CD4-positive, alpha-beta T cell (primary cell): ENCODE measurements around the gene KCNQ1OT1. TPM values are rescaled to one million over a fixed set of nuclear protein-coding genes. Genes with fewer than 3 reads are reported as not detected.

Source experiments
- ATAC-seq: fragments of 200-7000 bp; cut with Tn5 transposase; one replicate; pipeline ENCODE4 v1.10.0; 2022; ENCODE audit warnings: mild to moderate bottlenecking; ENCODE audit not compliant: poor library complexity
- CTCF ChIA-PET: fragments of 350-600 bp; sonication (Branson Sonifier 250); formaldehyde crosslinking; loops from one replicate; lab custom pipeline; 2021; ENCODE audit warnings: antibody characterized with exemption, inconsistent platforms; lab: Charles Lee
- POLR2A ChIA-PET: fragments of 350-600 bp; sonication (Branson Sonifier 250); formaldehyde crosslinking; loops from one replicate; lab custom pipeline; 2021; ENCODE audit warnings: antibody characterized with exemption, inconsistent platforms; lab: Charles Lee
- DNase-seq, 14 experiments: peaks; one replicate each; pipeline ENCODE4 v3.0.0-alpha.2; 2013 to 2020; ENCODE audit warnings: mixed read lengths in 2 of 14
- H3K27ac ChIP-seq, 2 donors: one replicate each; pipeline versions ENCODE4 v1.5.1 to v1.7.0; 2013; ENCODE audit warnings: low read length in 2 of 2, low read depth in 1 of 2, mild to moderate bottlenecking in 1 of 2
- H3K27me3 ChIP-seq, 2 experiments: 1 replicate in 1 of 2; 2 replicates in 1 of 2; pipeline versions ENCODE4 v1.6.1 to v1.7.0; 2013; ENCODE audit warnings: low read length in 2 of 2, control low read depth in 1 of 2, mild to moderate bottlenecking in 1 of 2, moderate library complexity in 1 of 2; ENCODE audit not compliant: insufficient read depth in 2 of 2, control insufficient read depth in 1 of 2
- H3K36me3 ChIP-seq: one replicate; pipeline ENCODE4 v1.6.1; 2013; ENCODE audit warnings: low read length, control low read depth; ENCODE audit not compliant: insufficient read depth
- H3K4me1 ChIP-seq: one replicate; pipeline ENCODE4 v1.6.1; 2013; ENCODE audit warnings: low read length, control low read depth; ENCODE audit not compliant: insufficient read depth
- H3K4me3 ChIP-seq: one replicate; pipeline ENCODE4 v1.5.1; 2013; ENCODE audit warnings: mild to moderate bottlenecking, low read length, moderate library complexity
- H3K9me3 ChIP-seq, 2 experiments: 1 replicate in 1 of 2; 2 replicates in 1 of 2; pipeline versions ENCODE4 v1.6.1 to v1.7.0; 2013; ENCODE audit warnings: low read length in 2 of 2, mild to moderate bottlenecking in 2 of 2, control low read depth in 1 of 2, moderate library complexity in 1 of 2; ENCODE audit not compliant: control insufficient read depth in 1 of 2, insufficient read depth in 1 of 2
- H3K27ac Mint-ChIP-seq: one replicate; pipeline ENCODE4 v1.8.0; 2020; ENCODE audit warnings: mixed read lengths
- H3K27me3 Mint-ChIP-seq: one replicate; pipeline ENCODE4 v1.8.0; 2021; ENCODE audit warnings: mixed read lengths
- H3K36me3 Mint-ChIP-seq: one replicate; pipeline ENCODE4 v1.8.0; 2021; ENCODE audit warnings: low read depth, mixed read lengths
- H3K4me1 Mint-ChIP-seq: one replicate; pipeline ENCODE4 v1.8.0; 2021; ENCODE audit warnings: low read depth, mixed read lengths
- H3K4me3 Mint-ChIP-seq: one replicate; pipeline ENCODE4 v1.8.0; 2020; ENCODE audit warnings: mild to moderate bottlenecking, mixed read lengths
- H3K9me3 Mint-ChIP-seq: one replicate; pipeline ENCODE4 v1.8.0; 2020; ENCODE audit warnings: mixed read lengths
- intact Hi-C, 2 experiments: fragments of 100-400 bp; cut with DNase I in 1 of 2; cut with micrococcal nuclease in 1 of 2; formaldehyde crosslinking; loops; one replicate each; pipeline versions ENCODE4 v1.15.1 to v1.9.0; 2023 to 2025; cut with DNase I, micrococcal nuclease
- total RNA-seq, 174 experiments: library from RNA in 2 of 174; stranded (reverse) in 2 of 174; gene quantifications; one replicate each; pipeline ENCODE4 v1.2.3 and lab custom pipeline; 2021 to 2026
- TF ChIP-seq, protein P1 (sequence below): fragments of 200-600 bp; IDR thresholded peaks from one replicate; pipeline ENCODE4 v1.8.0; 2022; ENCODE audit warnings: antibody characterized with exemption, mild to moderate bottlenecking

The KCNQ1OT1 gene
- total RNA-seq, 2 experiments from 2014 or later, result 0.17 to 0.22 TPM

- Mint-ChIP-seq H3K9me3 (no peaks in the 10 kb centered on the region), H3K27ac (no peak overlapping the region), H3K27me3 (no peaks in the 10 kb centered on the region), H3K4me1 (no peaks in the 10 kb centered on the region), H3K36me3 (peaks cover 5% of the 10 kb centered on the region), H3K4me3 (no peak overlapping the region)
- ChIA-PET CTCF (no interaction called here), POLR2A (no interaction called here)
- ATAC-seq (no peak), DNase-seq (peak in 1 of 14 experiments; percentile 19)
- Histone ChIP-seq H3K36me3 (peaks cover 8% of the 10 kb centered on the region), H3K4me3 (no peak overlapping the region), H3K27ac (no peak overlapping the region), H3K9me3 (no peaks in the 10 kb centered on the region), H3K4me1 (no peaks in the 10 kb centered on the region), H3K27me3 (no peaks in the 10 kb centered on the region)
- TF ChIP-seq, protein P1, sequence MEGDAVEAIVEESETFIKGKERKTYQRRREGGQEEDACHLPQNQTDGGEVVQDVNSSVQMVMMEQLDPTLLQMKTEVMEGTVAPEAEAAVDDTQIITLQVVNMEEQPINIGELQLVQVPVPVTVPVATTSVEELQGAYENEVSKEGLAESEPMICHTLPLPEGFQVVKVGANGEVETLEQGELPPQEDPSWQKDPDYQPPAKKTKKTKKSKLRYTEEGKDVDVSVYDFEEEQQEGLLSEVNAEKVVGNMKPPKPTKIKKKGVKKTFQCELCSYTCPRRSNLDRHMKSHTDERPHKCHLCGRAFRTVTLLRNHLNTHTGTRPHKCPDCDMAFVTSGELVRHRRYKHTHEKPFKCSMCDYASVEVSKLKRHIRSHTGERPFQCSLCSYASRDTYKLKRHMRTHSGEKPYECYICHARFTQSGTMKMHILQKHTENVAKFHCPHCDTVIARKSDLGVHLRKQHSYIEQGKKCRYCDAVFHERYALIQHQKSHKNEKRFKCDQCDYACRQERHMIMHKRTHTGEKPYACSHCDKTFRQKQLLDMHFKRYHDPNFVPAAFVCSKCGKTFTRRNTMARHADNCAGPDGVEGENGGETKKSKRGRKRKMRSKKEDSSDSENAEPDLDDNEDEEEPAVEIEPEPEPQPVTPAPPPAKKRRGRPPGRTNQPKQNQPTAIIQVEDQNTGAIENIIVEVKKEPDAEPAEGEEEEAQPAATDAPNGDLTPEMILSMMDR, result no peak
- intact Hi-C loops, result no loop called here
Observed at GRCh38 chr11:2581151-2581930, 118.5 kb downstream of the KCNQ1OT1 start.

DNA sequence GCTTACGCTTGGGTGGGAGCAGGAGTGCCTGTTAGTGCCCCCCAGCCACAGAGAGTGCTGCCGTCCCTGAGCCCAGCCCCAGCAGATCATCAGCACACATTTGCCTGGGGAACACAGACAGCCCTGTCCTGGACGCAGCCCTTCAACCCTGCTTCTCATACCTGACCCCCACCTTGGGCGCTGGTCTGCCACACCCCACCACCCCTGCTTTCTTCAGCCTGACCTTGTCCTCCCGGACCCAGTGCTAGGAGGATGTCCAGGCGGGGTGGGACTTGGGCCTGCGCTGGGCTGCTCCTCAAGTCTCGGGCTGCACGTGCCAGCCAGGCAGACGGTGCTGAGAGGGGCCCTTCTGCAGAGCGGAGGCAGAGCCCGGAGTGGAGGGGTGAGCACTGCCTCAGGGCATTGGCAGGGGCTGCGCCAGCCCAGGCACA, 119.2 kb downstream of the KCNQ1OT1 start:
- intact Hi-C loops, result no loop called here
- ChIA-PET CTCF (no interaction called here), POLR2A (no interaction called here)

DNA sequence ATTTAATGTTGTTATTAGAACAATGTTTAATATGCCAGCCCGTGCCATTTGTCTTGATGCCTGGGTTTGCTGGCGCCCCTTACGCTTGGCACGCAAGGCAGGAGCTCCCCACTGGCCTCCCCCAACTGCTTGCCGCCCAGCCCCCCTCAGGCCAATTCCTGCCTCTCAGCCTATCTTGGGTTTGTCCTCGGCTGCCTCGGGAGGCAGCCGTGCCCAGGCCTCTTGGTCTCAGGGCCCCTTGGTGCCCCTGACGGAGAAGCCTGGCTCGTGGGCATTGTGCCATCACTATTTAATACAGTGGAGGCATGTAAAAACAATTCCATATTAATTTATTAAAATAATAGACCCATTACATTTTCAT, 119.8 kb downstream of the KCNQ1OT1 start:
- no peaks in the 10 kb centered on the region for H3K4me1 ChIP-seq
- Mint-ChIP-seq H3K4me3 (no peak overlapping the region), H3K36me3 (peaks cover 5% of the 10 kb centered on the region), H3K4me1 (no peaks in the 10 kb centered on the region), H3K9me3 (no peaks in the 10 kb centered on the region), H3K27me3 (no peaks in the 10 kb centered on the region), H3K27ac (no peak overlapping the region)
- ChIA-PET POLR2A (no interaction called here), CTCF (no interaction called here)
- no peak for ATAC-seq
- intact Hi-C loops, result no loop called here
- H3K4me3 ChIP-seq, result no peak overlapping the region
- H3K27ac ChIP-seq, result no peak overlapping the region
- DNase-seq, result no peak
- H3K36me3 ChIP-seq, result no peaks in the 10 kb centered on the region
- TF ChIP-seq, protein P1, result no peak
- H3K27me3 ChIP-seq, result no peaks in the 10 kb centered on the region
- H3K9me3 ChIP-seq, result no peaks in the 10 kb centered on the region

More for the DNA sequence above, 119.2 kb downstream of the KCNQ1OT1 start:
- H3K9me3 Mint-ChIP-seq, result no peaks in the 10 kb centered on the region
- H3K27me3 ChIP-seq, result no peaks in the 10 kb centered on the region
- no peaks in the 10 kb centered on the region for H3K4me1 ChIP-seq
- TF ChIP-seq, protein P1, result no peak
- H3K4me3 Mint-ChIP-seq, result no peak overlapping the region
- H3K27ac ChIP-seq, result no peak overlapping the region
- H3K4me3 ChIP-seq, result no peak overlapping the region
- DNase-seq (peak in 1 of 14 experiments; percentile 26), ATAC-seq (no peak)
- H3K36me3 Mint-ChIP-seq, result peaks cover 5% of the 10 kb centered on the region
- H3K4me1 Mint-ChIP-seq, result no peaks in the 10 kb centered on the region
- peaks cover 3% of the 10 kb centered on the region for H3K36me3 ChIP-seq
- H3K27ac Mint-ChIP-seq, result no peak overlapping the region
- no peaks in the 10 kb centered on the region for H3K27me3 Mint-ChIP-seq
- no peaks in the 10 kb centered on the region for H3K9me3 ChIP-seq
